ENCODE measurements around the gene SDC1. TPM values are rescaled to one million over a fixed set of nuclear protein-coding genes. Genes with fewer than 3 reads are reported as not detected.

SDC1 gene
- total and polyA plus RNA-seq, 11 donors: 0.15 to 2.2 (median 0.36) TPM; not detected in 1

- ATAC-seq (no peak), DNase-seq (no peak)
- peaks cover 0 to 7% (median 0%) of the 10 kb centered on the region in 9 donors for H3K27me3 ChIP-seq
- H3K4me1 ChIP-seq: no peaks in the 10 kb centered on the region
- no peak overlapping the region for H3K4me3 ChIP-seq
- H3K36me3 ChIP-seq: no peaks in the 10 kb centered on the region
- WGBS, 4 donors: 84 to 95% (median 92%) methylated on average over 2 of the region's 2 CpGs
- TF ChIP-seq POLR2A (IDR thresholded peaks at IDR 0.05) (no peak), CTCF (IDR thresholded peaks at IDR 0.05) (no peak)
- H3K9me3 ChIP-seq: no peaks in the 10 kb centered on the region
- no peak overlapping the region for H3K27ac ChIP-seq
- intact Hi-C loops (cut with DNase I): no loop called here
Observed at GRCh38 chr2:20159411-20160070, 65.4 kb downstream of the SDC1 start.

- ATAC-seq (no peak), DNase-seq (no peak)
- H3K4me1 ChIP-seq: no peaks in the 10 kb centered on the region
- intact Hi-C loops (cut with DNase I): no loop called here
- H3K27me3 ChIP-seq: peaks cover 0 to 7% (median 0%) of the 10 kb centered on the region in 9 donors
- no peaks in the 10 kb centered on the region for H3K36me3 ChIP-seq
- no peak for TF ChIP-seq CTCF (IDR thresholded peaks at IDR 0.05)
- no peak for TF ChIP-seq POLR2A (IDR thresholded peaks at IDR 0.05)
- H3K4me3 ChIP-seq: no peak overlapping the region
- H3K9me3 ChIP-seq: no peaks in the 10 kb centered on the region
- no peak overlapping the region for H3K27ac ChIP-seq
- WGBS, 4 donors: 31 to 35% (median 33%) methylated on average over 8 of the region's 8 CpGs
Observed at GRCh38 chr2:20157193-20157891, 67.6 kb downstream of the SDC1 start.

GRCh38 chr2:20156836-20157192 lies 68.1 kb downstream of the SDC1 start:
- 72 to 94% (median 80%) methylated on average over 3 of the region's 3 CpGs for WGBS, 4 donors
- Histone ChIP-seq H3K4me1 (no peaks in the 10 kb centered on the region), H3K9me3 (no peaks in the 10 kb centered on the region), H3K27me3 (peaks cover 0 to 7% (median 0%) of the 10 kb centered on the region in 9 donors), H3K36me3 (no peaks in the 10 kb centered on the region), H3K27ac (no peak overlapping the region), H3K4me3 (no peak overlapping the region)
- TF ChIP-seq POLR2A (IDR thresholded peaks at IDR 0.05) (no peak), CTCF (IDR thresholded peaks at IDR 0.05) (no peak)
- intact Hi-C loops (cut with DNase I): no loop called here
- DNase-seq: no peak
- no peak for ATAC-seq

- no peaks in the 10 kb centered on the region for H3K36me3 ChIP-seq
- no peak overlapping the region for H3K27ac ChIP-seq
- WGBS, 4 donors: 93 to 97% (median 95%) methylated on average over 3 of the region's 3 CpGs
- intact Hi-C loops (cut with DNase I): no loop called here
- H3K4me1 ChIP-seq: no peaks in the 10 kb centered on the region
- no peaks in the 10 kb centered on the region for H3K9me3 ChIP-seq
- no peak overlapping the region for H3K4me3 ChIP-seq
- ATAC-seq (no peak), DNase-seq (no peak)
- TF ChIP-seq CTCF (IDR thresholded peaks at IDR 0.05): no peak
- no peak for TF ChIP-seq POLR2A (IDR thresholded peaks at IDR 0.05)
- H3K27me3 ChIP-seq: peaks cover 0 to 7% (median 0%) of the 10 kb centered on the region in 9 donors
Observed at GRCh38 chr2:20156076-20156759, 68.7 kb downstream of the SDC1 start.
